K562 (cell line): ENCODE measurements around the gene NR5A1. TPM values are rescaled to one million over a fixed set of nuclear protein-coding genes. Genes with fewer than 3 reads are reported as not detected.

ENCODE experiments used
- ATAC-seq: fragments of 200-7000 bp; cut with Tn5 transposase; 3 replicates; pipeline ENCODE4 v1.9.1; 2020; ENCODE audit warnings: moderate library complexity
- BruUV-seq: library from RNA; stranded (reverse); fragments of 400-500 nt; replicated peaks from 2 replicates; lab custom pipeline; 2021; lab: Mats Ljungman, UMichigan
- CTCF ChIA-PET: fragments of 300-600 bp; formaldehyde crosslinking; extraction: SDS; loops from one replicate; lab custom pipeline; 2021; ENCODE audit warnings: low intra/inter-chr PET ratio; lab: Yijun Ruan, JAX
- POLR2A ChIA-PET: fragments of 300-600, 350-650 bp; sonication (Branson Sonifier 250); formaldehyde crosslinking; extraction: SDS; loops from one replicate; lab custom pipeline; 2021; ENCODE audit warnings: antibody characterized with exemption, inconsistent platforms; lab: Yijun Ruan, JAX
- DNase-seq, 4 experiments: peaks; one replicate each; pipeline versions ENCODE4 v3.0.0 to v3.0.0-alpha.2; 2011 to 2018; ENCODE audit warnings: low spot score in 3 of 4, mixed read lengths in 3 of 4; ENCODE audit errors: extremely low read depth in 1 of 4
- FAIRE-seq: peaks from 2 replicates; lab custom pipeline; 2011; peaks lifted over from hg19 to GRCh38; lab: Jason Lieb, UNC
- H2AFZ ChIP-seq: 2 replicates; pipeline ENCODE4 v1.6.0; 2011; ENCODE audit warnings: low read depth, low read length, control low read depth, inconsistent platforms
- H3K27ac ChIP-seq: fragments of 200-600 bp; 3 replicates; pipeline ENCODE4 v1.8.0; 2011; ENCODE audit warnings: low read depth, mild to moderate bottlenecking, control low read depth, inconsistent platforms, low read length, moderate library complexity, mixed read lengths; ENCODE audit errors: extremely low read depth
- H3K27me3 ChIP-seq, 2 experiments: fragments of 300-600 bp in 1 of 2; 2 replicates in 1 of 2; 3 replicates in 1 of 2; pipeline versions ENCODE4 v1.6.0 to v1.8.0; 2011; ENCODE audit warnings: inconsistent platforms in 2 of 2, low read length in 2 of 2, mild to moderate bottlenecking in 1 of 2, mixed read lengths in 1 of 2, moderate library complexity in 1 of 2; ENCODE audit not compliant: control insufficient read depth in 2 of 2, insufficient read depth in 2 of 2
- H3K36me3 ChIP-seq: fragments of 300-600 bp; 3 replicates; pipeline ENCODE4 v1.8.0; 2011; ENCODE audit warnings: mild to moderate bottlenecking, low read length, inconsistent platforms; ENCODE audit not compliant: control insufficient read depth, insufficient read depth
- H3K4me1 ChIP-seq, 2 experiments: fragments of 200-600 bp in 1 of 2; replicated peaks in 1 of 2; 2 replicates in 1 of 2; 3 replicates in 1 of 2; pipeline versions ENCODE4 v1.5.1 to v1.8.0; 2011; ENCODE audit warnings: inconsistent platforms in 2 of 2, low read length in 2 of 2, mild to moderate bottlenecking in 1 of 2, mixed read lengths in 1 of 2, moderate library complexity in 1 of 2; ENCODE audit not compliant: control insufficient read depth in 2 of 2, insufficient read depth in 2 of 2
- H3K4me2 ChIP-seq: 2 replicates; pipeline ENCODE4 v1.6.1; 2011; ENCODE audit warnings: low read length, control low read depth, inconsistent platforms, mixed read lengths; ENCODE audit not compliant: insufficient read depth
- H3K4me3 ChIP-seq: fragments of 200-600 bp; sonication (generic), shearing (Covaris generic); 2 replicates; pipeline ENCODE4 v1.5.1; 2016; ENCODE audit warnings: control low read depth, inconsistent platforms
- H3K79me2 ChIP-seq: fragments of 200-600 bp; 3 replicates; pipeline ENCODE4 v1.8.0; 2011; ENCODE audit warnings: low read length, inconsistent platforms; ENCODE audit not compliant: control insufficient read depth, insufficient read depth
- H3K9ac ChIP-seq, 2 experiments: 2 replicates each; pipeline versions ENCODE4 v1.6.0 to v1.6.1; 2011; ENCODE audit warnings: low read depth in 2 of 2, low read length in 2 of 2, control low read depth in 1 of 2, inconsistent platforms in 1 of 2, mild to moderate bottlenecking in 1 of 2, mixed read lengths in 1 of 2; ENCODE audit not compliant: insufficient read depth in 1 of 2
- H3K9me1 ChIP-seq: one replicate; pipeline ENCODE4 v1.6.0; 2011; ENCODE audit warnings: inconsistent platforms, mild to moderate bottlenecking, low read length, moderate library complexity; ENCODE audit not compliant: control insufficient read depth, insufficient read depth
- H3K9me3 ChIP-seq: replicated peaks from 2 replicates; pipeline ENCODE4 v1.5.1; 2011; ENCODE audit warnings: low read depth, low read length, inconsistent platforms; ENCODE audit not compliant: control insufficient read depth, insufficient read depth
- H4K20me1 ChIP-seq: replicated peaks from 2 replicates; pipeline ENCODE4 v1.6.1; 2011; ENCODE audit warnings: low read length, inconsistent platforms, mixed read lengths; ENCODE audit not compliant: control insufficient read depth, insufficient read depth
- ATF2 ChIP-seq: sonication (generic); formaldehyde crosslinking; IDR thresholded peaks from 2 replicates; pipeline ENCODE4 v1.8.1; 2022; ENCODE audit warnings: missing genetic modification reagents
- PRDM10 ChIP-seq: fragments of 450-650 bp; IDR thresholded peaks from 2 replicates; pipeline ENCODE4 v1.6.1; 2018; ENCODE audit not compliant: partially characterized antibody
- WGBS: fragments of 100-300 bp; shearing (Covaris generic); methylation state at CpG from one replicate; pipeline ENCODE4 v1.1.6; 2016; ENCODE audit warnings: low coverage, mixed read lengths; ENCODE audit not compliant: insufficient coverage; ENCODE audit errors: missing lambda C conversion rate; 5-methylcytosine and 5-hydroxymethylcytosine counted together
- in situ Hi-C: fragments of 300-500 bp; cut with MboI; formaldehyde crosslinking; loops from 4 replicates; pipeline ENCODE4 v1.15.0; 2018; ENCODE audit warnings: inconsistent platforms, mixed read lengths
- intact Hi-C: fragments of 100-400 bp; cut with micrococcal nuclease; formaldehyde crosslinking; loops from 2 replicates; pipeline ENCODE4 v1.14.2; 2022
- polyA plus RNA-seq, 8 experiments: library from polyadenylated mRNA; depleted of rRNA in 4 of 8; stranded (reverse) in 5 of 8; unstranded in 3 of 8; fragments of >200 nt; fragmentation: Nextera tagmentation in 2 of 8; fragmentation: Illumina TruSeq in 1 of 8; extraction: Ambion mirVana in 2 of 8; extraction: Trizol in 1 of 8; gene quantifications; 2 replicates each; pipeline versions ENCODE4 v1.2.1 to v1.2.3, GENCODE V29; 2011 to 2014; ENCODE audit warnings: inconsistent platforms in 1 of 8, missing spikeins in 1 of 8
- total RNA-seq, 7 experiments: library from RNA; depleted of rRNA in 6 of 7; stranded (reverse); fragments of >200 nt in 6 of 7; fragmentation: Illumina TruSeq in 2 of 7; extraction: Trizol in 2 of 7; gene quantifications; 2 replicates each; pipeline versions ENCODE4 v1.2.1 to v1.2.3, GENCODE V29; 2011 to 2021; ENCODE audit warnings: low replicate concordance in 1 of 7

NR5A1 gene
- total and polyA plus RNA-seq, 9 of the 15 experiments (the other 6 are each of a cell fraction or from before 2014, with no cell fraction given): 0.11 to 0.32 (median 0.20) TPM; not detected in 6

DNA sequence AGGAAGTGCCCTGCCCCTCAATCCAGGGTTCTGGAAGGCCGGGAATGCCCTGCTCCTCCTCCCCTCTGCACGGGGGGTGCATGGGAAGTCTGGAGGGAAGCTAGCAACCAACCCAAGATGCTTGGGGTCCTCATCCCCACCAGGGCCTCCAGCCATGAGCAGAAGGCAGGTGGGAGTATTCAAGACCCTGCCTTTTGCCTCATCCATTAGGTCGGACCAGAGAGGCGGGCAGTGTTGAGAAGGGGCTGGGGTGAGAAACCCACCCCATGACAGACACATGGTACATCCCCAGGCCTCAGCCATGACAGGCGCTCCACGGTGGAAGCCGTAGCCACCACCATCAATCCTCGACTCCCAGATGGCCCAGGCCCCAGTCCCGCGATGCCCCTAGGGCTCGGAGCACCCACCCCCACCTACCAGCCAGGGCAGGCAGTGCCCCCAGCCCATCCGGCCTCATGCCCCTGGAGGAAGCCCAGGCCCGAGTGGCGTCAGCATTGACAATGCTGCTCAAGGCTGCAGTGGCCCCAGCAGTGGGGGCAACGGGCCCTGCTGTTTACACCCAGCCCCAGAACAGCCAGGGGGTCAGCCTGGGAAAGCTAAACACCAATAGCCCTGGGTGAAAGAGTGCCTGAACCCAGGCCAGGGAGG, 8.6 kb downstream of the NR5A1 start:
- H3K79me2 ChIP-seq: no peaks in the 10 kb centered on the region
- FAIRE-seq: no peak
- ChIA-PET CTCF (no interaction called here), POLR2A (interaction anchor here (0.6 to 1.1 kb wide), 6 partner anchors 13 to 354 kb away, joined by 3 to 4 read pairs (median 3); no protein-coding TSS in a partner anchor)
- TF ChIP-seq ATF2 (CRISPR knock-in tag) (no peak), PRDM10 (peak; percentile 77)
- peaks cover 27% of the 10 kb centered on the region; the same call in 1 of the 2 replicates for H4K20me1 ChIP-seq
- in situ Hi-C loops (no loop called here), intact Hi-C loops (no loop called here)
- WGBS: 16% methylated on average over 15 of the region's 15 CpGs
- no peaks in the 10 kb centered on the region for H3K9me1 ChIP-seq
- no peaks in the 10 kb centered on the region for H3K36me3 ChIP-seq
- no peak for ATAC-seq
- no TSS peak for BruUV-seq
- no peak overlapping the region for H3K4me3 ChIP-seq
- no peaks in the 10 kb centered on the region for H3K9me3 ChIP-seq
- no peak overlapping the region for H2AFZ ChIP-seq
- H3K4me2 ChIP-seq: no peak overlapping the region
- peaks cover 11 to 42% of the 10 kb centered on the region in 2 experiments; a peak in 3 of 5 replicates for H3K4me1 ChIP-seq
- peaks cover 29 to 85% of the 10 kb centered on the region in 2 experiments; a peak in 4 of 5 replicates for H3K27me3 ChIP-seq
- no peak overlapping the region; a peak in 1 of 4 replicates for H3K9ac ChIP-seq
- no peak overlapping the region for H3K27ac ChIP-seq
- DNase-seq: no peak
